H1 (cell line): ENCODE results near the gene ST7L. TPM values are rescaled to one million over a fixed set of nuclear protein-coding genes. Genes with fewer than 3 reads are reported as not detected.

ENCODE experiments used
- CTCF ChIA-PET: fragments of 300-600 bp; sonication (Branson Sonifier 250); formaldehyde crosslinking; loops from one replicate; lab custom pipeline; 2021; ENCODE audit not compliant: partially characterized antibody; lab: Charles Lee
- POLR2A ChIA-PET: fragments of 300-600 bp; sonication (Branson Sonifier 250); formaldehyde crosslinking; loops from one replicate; lab custom pipeline; 2021; ENCODE audit warnings: inconsistent platforms; ENCODE audit not compliant: partially characterized antibody; lab: Charles Lee
- DNase-seq, 2 experiments: peaks; one replicate each; pipeline versions ENCODE4 v3.0.0 to v3.0.0-alpha.2; 2010 to 2022; ENCODE audit warnings: low spot score in 2 of 2, low read depth in 1 of 2, mixed read lengths in 1 of 2
- FAIRE-seq: peaks from 2 replicates; lab custom pipeline; 2011; peaks lifted over from hg19 to GRCh38; lab: Jason Lieb, UNC
- H2AFZ ChIP-seq: 2 replicates; pipeline ENCODE4 v1.8.1; 2012; ENCODE audit warnings: low read length, inconsistent platforms
- H2AK5ac ChIP-seq: 2 replicates; pipeline ENCODE4 v1.6.1; 2013; ENCODE audit warnings: low read depth, low read length
- H2BK120ac ChIP-seq: replicated peaks from 2 replicates; pipeline ENCODE3; 2013; ENCODE audit warnings: low read depth, low read length, inconsistent platforms
- H2BK12ac ChIP-seq: 2 replicates; pipeline ENCODE4 v1.6.1; 2013; ENCODE audit warnings: low read depth, low read length
- H2BK15ac ChIP-seq: 2 replicates; pipeline ENCODE4 v1.6.1; 2013; ENCODE audit warnings: low read length
- H2BK20ac ChIP-seq: 2 replicates; pipeline ENCODE4 v1.6.1; 2013; ENCODE audit warnings: low read length
- H2BK5ac ChIP-seq: 2 replicates; pipeline ENCODE4 v1.6.1; 2013; ENCODE audit warnings: low read depth, low read length
- H3K14ac ChIP-seq: 2 replicates; pipeline ENCODE4 v1.6.1; 2013; ENCODE audit warnings: inconsistent platforms; ENCODE audit not compliant: insufficient read length
- H3K18ac ChIP-seq: 2 replicates; pipeline ENCODE4 v1.6.1; 2013; ENCODE audit warnings: low read length; ENCODE audit errors: extremely low read depth
- H3K23ac ChIP-seq: 2 replicates; pipeline ENCODE4 v1.6.1; 2013; ENCODE audit warnings: inconsistent platforms; ENCODE audit not compliant: insufficient read length
- H3K23me2 ChIP-seq: 2 replicates; pipeline ENCODE4 v1.6.1; 2013; ENCODE audit warnings: low read depth, low read length
- H3K27ac ChIP-seq: 2 replicates; pipeline ENCODE4 v1.6.1; 2011; ENCODE audit warnings: low read depth, low read length, inconsistent platforms
- H3K27me3 ChIP-seq, 4 experiments: replicated peaks in 1 of 4; 1 replicate in 1 of 4; 2 replicates in 3 of 4; pipeline versions ENCODE4 v1.6.1 to v1.8.1; 2011 to 2013; ENCODE audit warnings: low read length in 3 of 4, mild to moderate bottlenecking in 3 of 4, inconsistent platforms in 2 of 4, mixed read lengths in 2 of 4, moderate library complexity in 1 of 4; ENCODE audit not compliant: control insufficient read depth in 3 of 4, insufficient read depth in 3 of 4; ENCODE audit errors: extremely low read depth in 1 of 4
- H3K36me3 ChIP-seq, 4 experiments: 2 replicates each; pipeline versions ENCODE4 v1.6.1 to v1.8.1; 2011 to 2013; ENCODE audit warnings: mild to moderate bottlenecking in 4 of 4, low read length in 3 of 4, moderate library complexity in 2 of 4, control low read depth in 1 of 4, inconsistent platforms in 1 of 4; ENCODE audit not compliant: insufficient read depth in 4 of 4, control insufficient read depth in 2 of 4
- H3K4ac ChIP-seq: replicated peaks from 2 replicates; pipeline ENCODE3; 2013; ENCODE audit warnings: low read length, low read depth, mixed read lengths, inconsistent platforms; ENCODE audit not compliant: insufficient read length
- H3K4me1 ChIP-seq, 4 experiments: replicated peaks in 1 of 4; 1 replicate in 1 of 4; 2 replicates in 3 of 4; pipeline versions ENCODE4 v1.6.1 to v1.8.1; 2011 to 2013; ENCODE audit warnings: low read length in 3 of 4, inconsistent platforms in 2 of 4, mixed read lengths in 1 of 4; ENCODE audit not compliant: insufficient read depth in 4 of 4, control insufficient read depth in 3 of 4
- H3K4me2 ChIP-seq, 2 experiments: 2 replicates each; pipeline versions ENCODE4 v1.6.1 to v1.8.1; 2011 to 2013; ENCODE audit warnings: low read depth in 2 of 2, low read length in 2 of 2, control low read depth in 1 of 2, inconsistent platforms in 1 of 2, mild to moderate bottlenecking in 1 of 2; ENCODE audit not compliant: insufficient read depth in 1 of 2
- H3K4me3 ChIP-seq, 4 experiments: fragments of 200-600, 300-600 bp in 1 of 4; sonication (generic), shearing (Covaris generic), sonication (Bioruptor Twin) in 1 of 4; 2 replicates each; pipeline versions ENCODE4 v1.5.1 to v1.8.1; 2011 to 2016; ENCODE audit warnings: low read length in 4 of 4, low read depth in 3 of 4, control low read depth in 2 of 4, inconsistent platforms in 2 of 4, mild to moderate bottlenecking in 2 of 4, mixed read lengths in 1 of 4, moderate library complexity in 1 of 4; ENCODE audit not compliant: insufficient read depth in 2 of 4; ENCODE audit errors: extremely low read depth in 1 of 4
- H3K56ac ChIP-seq: replicated peaks from 2 replicates; pipeline ENCODE3; 2013; ENCODE audit warnings: low read depth, mild to moderate bottlenecking, mixed read lengths, low read length, inconsistent platforms; ENCODE audit not compliant: insufficient read length
- H3K79me1 ChIP-seq: 2 replicates; pipeline ENCODE4 v1.6.1; 2013; ENCODE audit warnings: low read depth, low read length, control low read depth
- H3K79me2 ChIP-seq, 2 experiments: 2 replicates each; pipeline versions ENCODE4 v1.6.1 to v1.8.1; 2012 to 2013; ENCODE audit warnings: low read length in 2 of 2, mild to moderate bottlenecking in 2 of 2, inconsistent platforms in 1 of 2; ENCODE audit not compliant: insufficient read depth in 2 of 2, control insufficient read depth in 1 of 2
- H3K9ac ChIP-seq, 4 experiments: replicated peaks in 1 of 4; 1 replicate in 1 of 4; 2 replicates in 3 of 4; pipeline versions ENCODE4 v1.6.1 to v1.8.1; 2011 to 2013; ENCODE audit warnings: low read depth in 3 of 4, low read length in 3 of 4, control low read depth in 2 of 4, mild to moderate bottlenecking in 2 of 4, moderate library complexity in 2 of 4, inconsistent platforms in 1 of 4; ENCODE audit errors: extremely low read depth in 1 of 4
- H3K9me3 ChIP-seq, 2 experiments: 2 replicates each; pipeline versions ENCODE4 v1.6.1 to v1.8.1; 2012 to 2013; ENCODE audit warnings: mild to moderate bottlenecking in 2 of 2, moderate library complexity in 2 of 2, control low read depth in 1 of 2, inconsistent platforms in 1 of 2, low read depth in 1 of 2, low read length in 1 of 2, mixed read lengths in 1 of 2; ENCODE audit not compliant: insufficient read depth in 2 of 2
- H4K20me1 ChIP-seq, 2 experiments: replicated peaks in 1 of 2; 2 replicates each; pipeline versions ENCODE3 to v1.8.1; 2011 to 2013; ENCODE audit warnings: inconsistent platforms in 2 of 2, low read length in 2 of 2, mild to moderate bottlenecking in 1 of 2; ENCODE audit not compliant: insufficient read depth in 2 of 2, control insufficient read depth in 1 of 2
- H4K5ac ChIP-seq: 2 replicates; pipeline ENCODE4 v1.6.1; 2013; ENCODE audit warnings: low read length, low read depth, mixed read lengths, inconsistent platforms; ENCODE audit not compliant: insufficient read length
- H4K8ac ChIP-seq: 2 replicates; pipeline ENCODE4 v1.8.0; 2013; ENCODE audit warnings: mild to moderate bottlenecking, moderate library complexity, low read length, inconsistent platforms; ENCODE audit not compliant: insufficient read depth; ENCODE audit errors: extremely low read depth
- H4K91ac ChIP-seq: replicated peaks from 2 replicates; pipeline ENCODE3; 2013; ENCODE audit warnings: low read length, mixed read lengths, inconsistent platforms; ENCODE audit not compliant: insufficient read length
- ATF2 ChIP-seq: IDR thresholded peaks from 2 replicates; pipeline ENCODE4 v1.6.1; 2012; ENCODE audit warnings: low read length, inconsistent platforms
- CBX8 ChIP-seq: fragments of 300-800, 300-1000 bp; sonication (generic); IDR thresholded peaks from 2 replicates; pipeline ENCODE4 v1.7.1; 2016; ENCODE audit warnings: low read depth, low read length, borderline replicate concordance
- EP300 ChIP-seq, 2 experiments: IDR thresholded peaks; 1 replicate in 1 of 2; 2 replicates in 1 of 2; pipeline ENCODE4 v1.6.1; 2011 to 2012; ENCODE audit warnings: low read depth in 2 of 2, low read length in 2 of 2, mild to moderate bottlenecking in 2 of 2, borderline replicate concordance in 1 of 2, inconsistent platforms in 1 of 2, moderate library complexity in 1 of 2
- HDAC6 ChIP-seq: IDR thresholded peaks from one replicate; pipeline ENCODE4 v1.7.1; 2012; ENCODE audit warnings: low read depth, mild to moderate bottlenecking, inconsistent platforms, low read length, moderate library complexity
- NRF1 ChIP-seq: IDR thresholded peaks from 2 replicates; pipeline ENCODE4 v1.6.1; 2011; ENCODE audit warnings: mild to moderate bottlenecking, low read depth, low read length, improper control_type of control experiment
- SP1 ChIP-seq: IDR thresholded peaks from 2 replicates; pipeline ENCODE4 v1.6.1; 2011; ENCODE audit warnings: low read depth, low read length
- polyA plus RNA-seq, 7 experiments: library from polyadenylated mRNA; depleted of rRNA in 3 of 7; stranded (reverse) in 5 of 7; unstranded in 2 of 7; fragments of >200 nt in 5 of 7; fragments of 200-250 nt in 2 of 7; gene quantifications; 1 replicate in 5 of 7; 2 replicates in 1 of 7; 4 replicates in 1 of 7; pipeline versions ENCODE4 v1.2.1 to v1.2.3, GENCODE V29; 2011 to 2013; ENCODE audit warnings: missing spikeins in 2 of 7, mixed read lengths in 2 of 7
- total RNA-seq: library from RNA; stranded (reverse); fragmentation: NEBNext Ultra II Directional; extraction: Animal tissue kit (Norgen Biotek cat#: 25700); gene quantifications from 2 replicates; pipeline ENCODE4 v1.2.1, GENCODE V29; 2021

ST7L gene
- total and polyA plus RNA-seq, 2 of the 8 experiments (the other 6 are each of a cell fraction or from before 2014, with no cell fraction given): 9.6 to 16.2 TPM

- no peak overlapping the region for H3K27ac ChIP-seq
- no peak overlapping the region for H4K91ac ChIP-seq
- no peak overlapping the region for H3K56ac ChIP-seq
- H2BK20ac ChIP-seq: no peak overlapping the region
- H4K20me1 ChIP-seq: no peaks in the 10 kb centered on the region
- H3K36me3 ChIP-seq: no peaks in the 10 kb centered on the region
- DNase-seq (no peak), FAIRE-seq (no peak)
- no peak overlapping the region for H3K4me3 ChIP-seq
- no peak overlapping the region for H3K9ac ChIP-seq
- no peak overlapping the region for H4K8ac ChIP-seq
- no peak overlapping the region for H2BK120ac ChIP-seq
- CTCF ChIA-PET: interaction anchor here (0.6 kb wide), 1 partner anchor 9 kb away, joined by 3 read pairs; no protein-coding TSS in a partner anchor
- no peak overlapping the region for H3K4me2 ChIP-seq
- H3K4me1 ChIP-seq: peaks cover 0 to 5% (median 0%) of the 10 kb centered on the region in 4 experiments; a peak in 2 of 7 replicates
- H3K14ac ChIP-seq: no peak overlapping the region
- H3K9me3 ChIP-seq: no peaks in the 10 kb centered on the region
- no peak for TF ChIP-seq ATF2
- no peak for TF ChIP-seq SP1
- TF ChIP-seq NRF1: no peak
- no peak for TF ChIP-seq CBX8
- no peak for TF ChIP-seq EP300 (IDR thresholded peaks at IDR 0.05; ENCODE audit: borderline replicate concordance in 1 of 2, low read depth in 2 of 2, low read length in 2 of 2)
- TF ChIP-seq HDAC6: no peak
- TF ChIP-seq, all 59 proteins: peak for 0
- Histone ChIP-seq H2BK5ac (no peak overlapping the region), H3K4ac (no peak overlapping the region), H2AFZ (no peak overlapping the region), H2BK12ac (no peak overlapping the region), H4K5ac (no peak overlapping the region), H3K27me3 (no peaks in the 10 kb centered on the region), H3K79me1 (no peaks in the 10 kb centered on the region), H3K79me2 (no peaks in the 10 kb centered on the region), H3K18ac (no peak overlapping the region), H3K23me2 (no peaks in the 10 kb centered on the region), H2AK5ac (no peak overlapping the region), H2BK15ac (no peak overlapping the region), H3K23ac (no peak overlapping the region)
- POLR2A ChIA-PET: interaction anchor here (0.6 to 2.5 kb wide), 2 partner anchors 8 to 11 kb away, joined by 3 to 7 read pairs; no protein-coding TSS in a partner anchor
Measured at GRCh38 chr1:112530832-112531231, 88.1 kb downstream of the ST7L start.
